Activated naive CD4-positive, alpha-beta T cell treated with anti-CD3 and anti-CD28 coated beads, Interleukin-2, amount 50 U/mL, for 72 hours (primary cell): ENCODE measurements around the gene RNF223. TPM values are rescaled to one million over a fixed set of nuclear protein-coding genes. Genes with fewer than 3 reads are reported as not detected.
"Not testable (repeated sequence)": the region's sequence is repeated elsewhere in the genome, so short reads cannot be mapped to it uniquely, and the experiment has no call there.

Experiments used
- ATAC-seq, 2 donors: fragments of 150-1000 bp; cut with Tn5 transposase; 2 replicates each; pipeline ENCODE4 v1.10.0; 2021; ENCODE audit warnings: mild to moderate bottlenecking in 2 of 2, moderate library complexity in 2 of 2
- DNase-seq, 2 donors: peaks; one replicate each; pipeline ENCODE4 v3.0.0; 2021 to 2022; ENCODE audit warnings: low spot score in 2 of 2
- H3K27ac Mint-ChIP-seq, 2 donors: one replicate each; pipeline ENCODE4 v1.8.0; 2022; ENCODE audit warnings: mild to moderate bottlenecking in 2 of 2, mixed read lengths in 2 of 2
- H3K36me3 Mint-ChIP-seq, 2 donors: one replicate each; pipeline ENCODE4 v1.8.0; 2022; ENCODE audit warnings: mixed read lengths in 2 of 2
- H3K9me3 Mint-ChIP-seq, 2 donors: one replicate each; pipeline ENCODE4 v1.8.0; 2022; ENCODE audit warnings: mixed read lengths in 2 of 2
- total RNA-seq, 2 donors: library from RNA; stranded (reverse); gene quantifications; one replicate each; pipeline ENCODE4 v1.2.3, GENCODE V29; 2022

Gene RNF223
- total RNA-seq, 2 donors from 2014 or later: not detected

DNA sequence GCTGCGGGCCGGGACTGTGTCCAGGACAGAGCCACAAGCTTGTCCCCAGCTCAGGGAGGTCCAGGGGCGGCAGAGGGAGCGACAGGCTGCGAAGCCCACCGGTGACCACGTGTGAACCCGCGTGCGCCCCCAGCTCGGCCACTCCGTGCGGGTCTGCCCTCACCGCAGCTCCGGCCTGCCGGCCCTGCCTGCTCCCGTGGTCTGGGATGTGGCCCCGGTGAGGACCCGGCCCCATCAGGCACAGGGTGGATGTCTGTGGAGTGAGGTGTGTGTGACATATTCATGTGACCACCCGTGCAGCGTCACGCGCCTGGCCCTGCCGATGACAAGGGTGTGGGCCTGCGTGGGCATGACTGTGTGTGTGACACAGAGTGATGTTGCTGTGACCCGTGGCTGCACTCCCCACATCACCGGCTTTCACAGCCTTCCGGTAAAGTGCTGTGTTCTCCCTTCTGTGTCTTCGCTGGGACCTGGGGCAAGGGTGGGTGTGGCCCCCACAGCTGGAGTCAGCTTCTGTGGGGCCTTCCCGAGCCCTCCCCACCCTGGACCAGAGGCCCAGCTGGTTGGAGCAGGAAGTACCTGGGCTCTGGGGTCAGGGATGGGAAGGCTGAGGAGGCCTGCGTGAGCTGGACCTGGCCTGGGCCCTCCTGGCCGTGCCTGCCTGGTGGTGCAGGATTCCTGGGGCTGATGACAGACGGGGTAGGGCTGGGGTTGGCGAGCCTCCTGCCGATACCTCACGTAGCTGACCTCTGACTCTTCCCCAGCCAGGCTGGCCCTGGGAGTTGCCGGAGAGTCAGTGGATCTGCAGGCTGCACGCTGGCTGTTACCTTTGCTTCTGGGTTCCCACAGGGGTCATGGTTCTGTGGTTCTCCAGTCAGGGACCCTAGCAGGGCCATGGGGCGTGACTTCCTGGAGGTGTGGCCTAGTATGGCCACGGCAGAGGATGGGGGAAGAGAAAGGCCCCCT, 4.1 kb downstream of the RNF223 start:
- peak in 1 of 2 donors; percentile 8 for ATAC-seq
- no peaks in the 10 kb centered on the region for H3K9me3 Mint-ChIP-seq
- H3K27ac Mint-ChIP-seq: peak overlapping the region in 1 of 2 donors; percentile 29
- H3K36me3 Mint-ChIP-seq: no peaks in the 10 kb centered on the region
- no peak for DNase-seq

DNA sequence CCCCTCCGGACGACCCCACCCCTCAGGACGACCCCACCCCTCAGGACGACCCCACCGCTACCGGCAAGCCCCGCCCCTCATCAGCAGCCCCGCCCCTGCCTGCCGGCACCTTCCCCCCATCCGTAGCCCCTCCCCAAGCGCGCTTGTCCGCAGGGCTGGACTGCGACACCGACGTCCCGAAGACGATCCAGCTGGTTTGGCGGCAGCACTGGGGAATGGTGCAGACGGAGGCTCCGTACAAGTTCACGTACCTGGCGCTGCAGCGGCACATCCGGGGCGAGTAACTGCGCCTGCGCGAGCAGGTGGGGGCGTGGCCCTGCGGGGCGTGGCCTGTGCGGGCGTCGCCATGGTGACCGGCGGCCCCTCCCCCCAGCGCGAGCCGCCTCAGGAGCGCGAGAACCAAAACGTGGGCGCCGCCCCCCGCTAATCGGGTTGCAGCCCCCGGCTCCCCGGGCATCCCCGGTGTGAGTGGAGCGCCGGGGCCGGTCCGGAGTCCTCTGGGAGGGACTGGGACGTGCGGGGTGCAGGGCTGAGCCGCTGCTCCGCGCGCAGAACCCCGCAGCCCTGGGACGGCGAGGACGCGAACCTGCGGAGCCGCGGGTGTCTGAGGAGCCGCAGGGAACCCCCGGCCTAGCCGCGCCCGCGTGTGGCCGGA, 4.9 kb downstream of the RNF223 start:
- H3K9me3 Mint-ChIP-seq: no peaks in the 10 kb centered on the region
- DNase-seq: peak; percentile 90 to 94
- H3K36me3 Mint-ChIP-seq: no peaks in the 10 kb centered on the region
- no peak overlapping the region for H3K27ac Mint-ChIP-seq
- peak; percentile 26 to 56 for ATAC-seq

DNA sequence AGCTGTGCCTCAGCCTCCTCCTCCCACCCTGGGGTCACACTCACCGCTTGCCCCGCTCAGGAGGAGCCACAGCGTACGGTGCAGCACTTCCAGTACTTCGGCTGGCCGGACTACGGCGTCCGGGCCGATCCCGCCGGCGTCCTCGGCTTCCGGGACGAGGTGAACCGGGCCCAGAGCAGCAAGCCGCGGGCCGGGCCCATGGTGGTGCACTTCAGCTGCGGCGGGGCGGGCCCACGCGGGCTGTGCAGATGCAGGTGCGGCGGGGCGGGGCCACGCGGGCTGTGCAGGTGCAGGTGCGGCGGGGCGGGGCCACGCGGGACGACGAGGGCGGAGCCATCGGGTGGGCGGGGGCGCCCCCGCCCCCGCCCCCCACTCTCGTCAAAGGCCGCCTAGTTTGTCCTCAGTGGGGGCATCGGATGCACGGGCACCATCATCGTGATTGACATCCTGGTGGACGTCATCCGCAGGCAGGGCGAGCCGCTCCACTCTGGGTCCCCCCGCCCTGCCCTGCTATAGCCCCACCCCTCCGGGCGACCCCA, 5.5 kb downstream of the RNF223 start:
- Mint-ChIP-seq H3K27ac (peak overlapping the region in 1 of 2 donors; percentile 68), H3K9me3 (no peaks in the 10 kb centered on the region), H3K36me3 (no peaks in the 10 kb centered on the region)
- ATAC-seq (peak in 1 of 2 donors; percentile 24), DNase-seq (no peak)

DNA sequence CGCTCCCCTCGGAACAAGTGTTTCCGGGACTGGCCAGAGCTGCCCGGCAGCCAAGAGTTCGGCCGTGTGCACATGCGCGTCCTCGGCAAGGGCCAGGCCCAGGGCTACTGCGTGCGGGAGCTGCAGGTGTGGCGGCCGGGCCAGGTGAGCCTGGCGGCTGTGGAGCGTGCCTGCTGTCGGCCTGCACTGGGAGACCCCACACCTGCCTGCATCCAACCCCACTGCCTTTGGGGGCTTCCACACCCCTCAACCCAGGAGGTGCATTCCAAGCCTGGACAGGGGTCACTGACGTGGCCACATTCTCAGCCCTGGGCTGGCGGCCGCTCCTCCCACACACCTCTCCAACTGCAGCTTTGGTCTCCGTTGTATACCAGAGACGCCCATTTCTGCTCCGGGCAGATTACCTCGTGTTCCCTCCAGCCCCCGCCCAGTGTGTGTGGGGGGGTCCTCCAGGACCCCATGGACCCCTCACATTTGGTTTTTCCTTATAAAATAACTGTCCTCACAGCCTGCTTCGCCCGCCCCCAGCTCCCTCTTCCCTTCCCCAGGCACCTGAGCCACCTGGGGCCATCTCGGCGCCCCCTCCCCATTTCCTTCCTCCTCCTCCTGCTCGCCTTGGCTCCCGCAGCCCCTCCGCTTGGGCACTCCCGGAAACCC, 6.1 kb downstream of the RNF223 start:
- ATAC-seq: no peak
- no peaks in the 10 kb centered on the region for H3K36me3 Mint-ChIP-seq
- no peak for DNase-seq
- H3K9me3 Mint-ChIP-seq: no peaks in the 10 kb centered on the region
- H3K27ac Mint-ChIP-seq: peak overlapping the region in 1 of 2 donors; percentile 68

DNA sequence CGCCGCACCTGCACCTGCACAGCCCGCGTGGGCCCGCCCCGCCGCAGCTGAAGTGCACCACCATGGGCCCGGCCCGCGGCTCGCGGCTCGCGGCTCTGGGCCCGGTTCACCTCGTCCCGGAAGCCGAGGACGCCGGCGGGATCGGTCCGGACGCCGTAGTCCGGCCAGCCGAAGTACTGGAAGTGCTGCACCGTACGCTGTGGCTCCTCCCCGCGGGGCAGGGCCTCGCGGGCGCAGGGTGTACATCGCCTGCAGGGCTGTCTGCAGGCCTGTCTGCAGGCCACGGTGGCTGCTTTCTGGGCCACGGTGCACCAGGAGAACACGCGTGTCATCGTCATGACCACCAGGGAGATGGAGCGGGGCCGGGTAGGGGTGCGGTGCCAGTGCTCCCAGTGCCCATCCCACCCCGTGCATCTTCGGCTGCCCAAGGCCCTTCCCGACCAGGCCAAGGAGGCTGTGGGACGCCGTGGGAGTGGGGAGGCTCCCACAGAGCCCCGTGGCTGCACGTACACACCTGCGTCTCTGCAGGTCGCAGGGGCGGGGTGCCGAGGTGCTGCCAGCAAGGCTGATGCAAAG, 6.7 kb downstream of the RNF223 start:
- Mint-ChIP-seq H3K36me3 (no peaks in the 10 kb centered on the region), H3K27ac (no peak overlapping the region), H3K9me3 (no peaks in the 10 kb centered on the region)
- DNase-seq (no peak), ATAC-seq (no peak)

DNA sequence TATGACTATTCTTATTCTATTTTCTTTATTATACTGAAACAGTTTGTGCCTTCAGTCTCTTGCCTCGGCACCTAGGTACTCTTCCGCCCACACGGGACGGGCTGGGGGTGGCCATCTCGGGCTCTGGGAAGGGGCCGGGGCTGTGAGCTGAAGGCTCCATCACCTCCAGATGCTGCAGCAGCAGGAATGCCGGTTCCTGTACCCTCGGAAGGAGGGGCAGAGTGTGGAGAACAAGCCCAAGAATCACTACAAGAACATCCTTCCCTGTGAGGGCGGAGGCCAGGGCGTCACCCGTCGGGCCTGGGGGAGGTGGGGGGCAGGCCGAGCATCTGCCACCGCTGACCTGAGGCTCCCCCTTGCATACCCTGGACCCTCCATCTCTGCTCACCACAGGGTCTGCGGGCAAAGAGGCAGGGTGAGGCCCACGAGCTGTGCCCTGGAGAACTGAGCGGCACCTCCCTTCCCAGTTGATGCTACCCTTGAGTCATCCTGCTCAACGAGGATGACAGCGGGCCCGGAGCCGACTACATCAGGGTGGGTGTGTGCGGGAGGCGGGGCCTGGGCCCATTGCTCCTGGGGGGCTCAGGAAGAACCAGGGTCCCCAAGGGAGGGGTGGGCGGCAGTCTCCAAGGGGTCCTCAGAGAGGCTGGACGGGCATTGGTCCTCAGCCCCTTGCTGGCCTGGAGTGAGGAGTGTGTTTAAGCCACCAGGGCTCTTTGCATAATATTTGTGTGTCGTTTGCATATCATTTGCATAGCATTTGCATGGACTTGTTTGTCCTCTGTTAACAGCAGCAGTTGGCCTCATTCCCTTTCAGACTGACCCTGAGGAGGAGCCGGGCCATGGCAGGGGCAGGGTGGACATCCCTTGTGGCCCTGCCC, 7.5 kb downstream of the RNF223 start:
- no peak for DNase-seq
- Mint-ChIP-seq H3K27ac (no peak overlapping the region), H3K36me3 (peaks cover 0 to 1% of the 10 kb centered on the region in 2 donors), H3K9me3 (no peaks in the 10 kb centered on the region)
- no peak for ATAC-seq

DNA sequence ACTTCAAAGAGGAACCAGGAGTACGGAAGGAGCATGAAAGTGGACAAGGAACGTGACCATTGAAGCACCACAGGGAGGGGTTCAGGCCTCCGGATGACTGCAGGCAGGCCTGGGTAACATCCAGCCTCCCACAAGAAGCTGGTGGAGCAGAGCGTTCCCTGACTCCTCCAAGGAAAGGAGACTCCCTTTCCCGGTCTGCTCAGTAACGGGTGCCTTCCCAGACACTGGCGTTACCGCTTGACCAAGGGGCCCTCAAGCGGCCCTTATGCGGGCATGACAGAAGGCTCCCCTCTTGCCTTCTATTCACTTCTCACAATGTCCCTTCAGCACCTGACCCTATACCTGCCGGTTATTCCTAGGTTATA, 8.2 kb downstream of the RNF223 start:
- not testable (repeated sequence) for H3K9me3 Mint-ChIP-seq, H3K36me3 Mint-ChIP-seq, DNase-seq, ATAC-seq
- peak overlapping the region in 1 of 2 donors; percentile 20 for H3K27ac Mint-ChIP-seq

DNA sequence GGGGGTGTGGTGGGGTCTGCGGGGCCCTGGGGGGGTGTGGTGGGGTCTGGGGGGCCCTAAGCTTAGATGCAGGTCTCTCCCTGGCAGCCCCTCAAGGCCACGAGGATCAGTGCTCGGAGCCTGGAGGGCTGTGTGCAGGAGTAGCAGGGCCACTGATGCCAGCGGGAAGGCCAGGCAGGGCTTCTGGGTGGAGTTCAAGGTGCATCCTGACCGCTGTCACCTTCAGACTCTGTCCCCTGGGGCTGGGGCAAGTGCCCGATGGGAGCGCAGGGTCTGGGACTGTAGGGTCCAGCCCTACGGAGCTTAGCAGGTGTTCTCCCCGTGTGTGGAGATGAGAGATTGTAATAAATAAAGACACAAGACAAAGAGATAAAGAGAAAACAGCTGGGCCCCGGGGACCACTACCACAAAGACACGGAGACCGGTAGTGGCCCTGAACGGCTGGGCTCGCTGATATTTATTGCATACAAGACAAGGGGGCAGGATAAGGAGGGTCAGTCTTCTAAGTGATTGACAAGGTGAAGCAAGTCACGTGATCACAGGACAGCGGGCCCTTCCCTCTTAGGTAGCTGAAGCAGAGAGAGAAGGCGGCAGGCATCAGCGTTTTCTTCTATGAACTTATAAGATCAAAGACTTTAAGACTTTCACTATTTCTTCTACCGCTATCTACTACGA, 8.7 kb downstream of the RNF223 start:
- Mint-ChIP-seq H3K9me3 (no peaks in the 10 kb centered on the region), H3K36me3 (peaks cover 3 to 13% of the 10 kb centered on the region in 2 donors)
- DNase-seq: no peak

DNA sequence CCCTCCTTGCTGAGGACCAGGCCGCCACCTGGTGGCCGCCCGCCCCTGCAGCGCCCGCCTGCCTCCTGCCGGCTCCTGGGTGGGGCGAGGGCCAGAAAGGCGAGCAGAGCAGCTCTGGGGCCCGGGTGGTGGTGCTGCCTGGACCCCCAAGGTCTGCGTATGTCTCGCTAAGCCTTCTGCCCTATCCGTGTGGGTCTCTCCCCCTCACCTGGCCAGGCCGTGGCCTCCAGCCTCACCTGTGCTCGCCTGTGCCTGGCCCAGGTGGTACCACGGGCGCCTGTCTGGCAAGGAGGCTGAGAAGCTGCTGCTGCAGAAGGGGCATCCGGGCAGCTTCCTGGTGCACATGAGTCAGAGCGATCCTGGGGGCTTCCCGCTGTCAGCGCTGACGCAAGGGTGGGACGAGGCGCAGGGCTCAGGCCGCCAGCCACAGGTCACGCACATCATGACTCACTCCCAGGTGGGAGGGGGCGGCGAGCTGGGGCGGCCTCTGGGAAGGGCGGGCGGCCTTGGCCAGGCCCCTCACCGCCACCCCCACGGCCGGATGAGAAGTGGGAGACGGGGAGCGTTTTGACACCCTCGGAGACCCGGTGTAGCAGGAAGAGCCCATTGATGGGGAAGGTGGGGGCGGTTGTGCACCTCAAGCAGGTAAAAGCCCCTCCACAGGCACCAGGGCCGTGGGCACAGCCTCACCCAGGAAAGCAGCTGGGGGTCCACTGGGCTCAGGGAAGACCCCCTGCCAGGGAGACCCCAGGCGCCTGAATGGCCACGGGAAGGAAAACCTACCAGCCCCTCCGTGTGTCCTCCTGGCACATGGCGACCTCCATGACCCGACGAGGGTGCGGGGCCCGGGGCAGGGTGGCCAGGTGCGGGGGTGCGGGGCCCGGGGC, 9.9 kb downstream of the RNF223 start:
- H3K9me3 Mint-ChIP-seq: no peaks in the 10 kb centered on the region

More for the DNA sequence above, 8.7 kb downstream of the RNF223 start:
- ATAC-seq: no peak
- H3K27ac Mint-ChIP-seq: peak overlapping the region; percentile 17 to 20

DNA sequence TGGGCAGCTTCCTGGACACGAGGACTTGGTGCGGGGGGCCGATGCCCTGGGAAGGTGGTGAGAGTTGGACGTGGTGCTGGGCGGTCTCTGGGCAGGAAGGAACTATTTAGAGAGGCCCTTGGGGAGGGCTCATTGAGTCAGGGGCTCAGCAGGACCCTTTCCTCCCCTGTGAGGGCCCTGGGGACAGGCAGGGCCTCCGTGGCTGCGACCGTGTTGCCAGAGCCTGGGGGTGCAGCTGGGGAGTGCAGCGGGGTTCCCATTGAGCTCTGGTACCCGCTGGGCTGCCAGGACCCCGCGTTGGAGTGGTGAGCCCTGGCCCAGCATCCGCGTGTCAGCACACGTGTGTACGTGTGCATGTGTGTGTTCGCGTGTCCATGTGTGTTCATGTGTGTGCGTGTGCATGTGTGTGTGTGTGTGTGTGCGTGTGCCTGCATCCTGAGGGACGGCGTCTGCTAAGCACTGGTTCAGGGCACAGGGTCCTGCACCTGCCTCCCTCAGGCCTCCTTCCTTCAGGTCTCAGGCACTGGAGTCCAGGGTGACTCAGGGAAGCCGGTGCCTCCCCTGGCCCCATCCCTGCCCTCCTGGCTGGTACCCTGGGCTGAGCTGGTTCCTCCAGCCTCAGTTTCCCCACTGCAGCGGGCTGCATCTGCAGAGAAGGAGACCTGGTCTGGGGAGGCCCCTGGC, 10.7 kb downstream of the RNF223 start:
- Mint-ChIP-seq H3K36me3 (peaks cover 8 to 16% of the 10 kb centered on the region in 2 donors), H3K9me3 (no peaks in the 10 kb centered on the region), H3K27ac (peak overlapping the region; percentile 50 to 85)
- ATAC-seq (peak in 1 of 2 donors; percentile 0), DNase-seq (no peak)

More for the DNA sequence above, 9.9 kb downstream of the RNF223 start:
- ATAC-seq: peak; percentile 78 to 86
- Mint-ChIP-seq H3K36me3 (peaks cover 8 to 16% of the 10 kb centered on the region in 2 donors), H3K27ac (peak overlapping the region; percentile 85 to 88)
- peak; percentile 86 to 98 for DNase-seq

DNA sequence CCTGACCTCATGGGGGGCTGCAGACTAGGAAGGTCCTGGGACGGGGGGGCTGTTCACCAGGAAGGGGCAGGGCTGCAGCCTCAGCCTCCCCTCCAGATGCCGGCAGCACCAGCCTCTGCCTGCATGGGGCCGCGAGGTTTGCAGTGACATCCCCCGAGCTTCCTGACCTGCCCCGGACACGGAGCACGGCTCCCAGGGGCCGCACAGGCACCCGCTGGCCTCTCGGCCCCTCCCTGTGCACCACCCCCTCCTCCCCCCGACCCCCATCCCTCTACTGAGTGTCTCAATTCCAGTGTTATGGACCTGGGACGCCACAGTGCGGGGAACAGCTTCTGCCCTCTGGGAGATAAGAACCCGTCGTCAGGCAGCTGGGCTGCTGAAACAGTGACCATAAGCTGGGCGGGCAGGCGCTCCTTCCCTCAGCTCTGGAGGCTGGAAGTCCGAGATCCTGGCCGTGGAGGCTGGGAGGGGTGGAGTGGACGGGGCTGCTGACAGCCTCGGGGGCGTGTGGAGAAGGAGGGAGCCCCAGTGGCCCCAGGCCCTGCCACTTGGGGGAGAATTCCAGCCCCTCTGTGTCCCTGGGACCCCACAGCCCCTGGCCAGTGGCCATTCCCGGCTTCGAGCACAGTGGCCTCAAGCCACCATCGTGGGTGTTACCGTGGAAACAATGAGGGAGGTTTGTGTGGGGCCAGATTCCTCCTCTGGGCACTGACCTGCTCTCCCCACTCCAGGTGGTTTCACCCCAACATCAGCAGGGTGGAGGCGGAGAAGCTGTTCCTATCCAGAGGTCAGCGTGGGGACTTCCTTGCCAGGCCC, 11.6 kb downstream of the RNF223 start:
- H3K27ac Mint-ChIP-seq: peak overlapping the region; percentile 14 to 85
- ATAC-seq: no peak
- H3K9me3 Mint-ChIP-seq: no peaks in the 10 kb centered on the region
- H3K36me3 Mint-ChIP-seq: peaks cover 8 to 16% of the 10 kb centered on the region in 2 donors
- DNase-seq: no peak

DNA sequence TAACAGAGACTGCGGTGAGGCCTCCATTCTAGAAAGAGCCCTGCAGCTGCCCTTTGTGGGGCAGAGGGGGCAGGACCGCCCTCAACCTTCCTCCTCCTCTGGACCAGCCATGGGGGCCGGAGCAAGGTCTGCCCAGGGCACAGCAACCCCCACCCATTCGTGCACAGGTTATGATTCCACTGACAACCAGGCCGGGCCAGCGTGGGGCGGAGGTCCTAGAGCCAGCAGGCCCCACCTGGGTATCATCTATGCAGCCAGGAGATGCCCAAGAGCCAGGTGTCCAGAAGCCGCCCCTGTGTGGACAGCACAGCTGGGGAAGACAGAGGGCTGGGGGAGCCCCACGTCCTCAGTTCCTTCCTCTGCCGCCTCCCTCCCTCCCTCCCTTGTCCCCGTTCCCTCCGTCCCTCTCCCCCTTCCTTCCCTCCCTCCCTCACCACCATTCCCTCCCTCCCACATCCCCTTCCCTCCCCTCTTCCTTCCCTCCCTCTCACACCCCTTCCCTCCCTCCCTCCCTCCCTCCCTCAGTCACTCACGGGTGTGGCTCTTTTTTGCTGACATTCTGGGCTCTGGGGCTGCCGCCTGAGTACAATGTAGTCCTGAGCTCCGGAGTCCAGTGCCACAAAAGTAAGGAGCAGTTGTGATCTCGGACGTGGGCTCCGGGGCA, 12.3 kb downstream of the RNF223 start:
- peaks cover 8 to 16% of the 10 kb centered on the region in 2 donors for H3K36me3 Mint-ChIP-seq
- H3K27ac Mint-ChIP-seq: peak overlapping the region; percentile 44 to 85
- DNase-seq (no peak), ATAC-seq (no peak)
- H3K9me3 Mint-ChIP-seq: no peaks in the 10 kb centered on the region
